Left hindlimb (tissue), 1 donor: ENCODE results near the gene CNPY1.

Experiments used
- DNase-seq: peaks from one replicate; pipeline ENCODE4 v3.0.0-alpha.2; 2018

The CNPY1 gene

DNA sequence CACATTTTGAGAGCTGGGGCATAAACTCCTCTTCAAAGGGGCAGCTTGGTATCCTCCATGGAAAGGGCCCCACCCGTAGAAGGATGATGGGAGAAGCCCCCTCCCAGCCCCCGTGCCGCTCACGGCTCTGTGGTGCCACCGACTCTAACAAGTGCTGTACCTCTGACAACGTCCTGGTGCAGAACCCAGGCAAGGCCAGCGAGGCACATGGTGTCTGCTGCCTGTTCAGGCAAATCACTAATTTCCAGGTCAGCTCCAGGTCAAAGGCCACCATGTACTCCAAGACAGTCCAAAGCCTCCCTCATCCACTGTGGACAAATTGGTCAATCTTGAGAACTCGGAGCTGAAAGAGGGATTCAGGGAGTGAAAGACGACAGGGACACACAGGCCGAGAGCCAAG is 11.4 kb upstream of the CNPY1 start:
- DNase-seq: no peak

DNA sequence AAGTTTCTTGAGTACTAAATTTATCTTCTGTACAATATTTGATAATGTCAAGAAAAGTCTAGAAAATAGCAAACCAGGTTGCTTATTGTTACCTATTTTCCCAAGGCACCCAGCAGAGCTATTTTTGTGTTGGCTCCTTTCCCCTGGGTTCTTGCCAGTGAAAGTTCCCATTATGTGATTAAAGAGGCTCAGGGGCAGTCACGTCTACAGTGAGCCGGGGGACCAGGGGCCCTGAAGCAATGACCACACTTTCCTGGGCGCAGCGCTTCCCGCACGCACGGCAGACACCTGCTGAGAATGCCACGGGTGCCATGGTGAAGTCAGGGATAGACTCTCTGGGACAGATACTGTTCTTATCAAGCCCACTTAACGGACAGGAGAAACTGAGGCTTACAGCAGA is 10.4 kb upstream of the CNPY1 start:
- DNase-seq: no peak

DNA sequence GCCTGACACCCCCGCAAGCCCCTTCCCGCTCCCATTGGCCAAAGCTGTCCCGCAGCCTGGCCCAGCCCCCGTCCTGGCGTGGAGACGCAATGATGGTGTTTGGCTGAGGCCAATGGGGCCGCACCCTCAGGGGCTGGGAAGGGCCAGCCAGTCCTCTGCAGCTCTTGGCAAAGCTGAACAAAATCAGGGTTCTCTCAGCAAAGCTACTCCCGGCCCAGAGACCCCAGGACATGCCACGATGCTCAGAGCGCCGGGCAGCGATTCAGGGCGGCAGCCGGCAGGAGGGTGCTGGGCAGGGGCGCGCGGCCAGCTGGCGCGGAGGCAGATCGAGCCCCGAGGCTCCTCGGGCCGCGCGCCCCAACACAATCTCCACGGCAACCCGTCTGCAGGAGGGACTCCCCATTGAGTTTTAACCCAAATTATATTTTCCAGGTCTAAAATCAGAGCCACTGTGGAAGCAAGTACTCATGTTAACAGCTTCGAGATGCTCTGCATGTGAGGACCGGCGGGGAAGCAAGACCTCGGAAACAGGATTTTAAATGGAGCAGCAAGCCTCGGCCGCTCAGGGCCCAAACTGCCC is 8.8 kb upstream of the CNPY1 start:
- no peak for DNase-seq

DNA sequence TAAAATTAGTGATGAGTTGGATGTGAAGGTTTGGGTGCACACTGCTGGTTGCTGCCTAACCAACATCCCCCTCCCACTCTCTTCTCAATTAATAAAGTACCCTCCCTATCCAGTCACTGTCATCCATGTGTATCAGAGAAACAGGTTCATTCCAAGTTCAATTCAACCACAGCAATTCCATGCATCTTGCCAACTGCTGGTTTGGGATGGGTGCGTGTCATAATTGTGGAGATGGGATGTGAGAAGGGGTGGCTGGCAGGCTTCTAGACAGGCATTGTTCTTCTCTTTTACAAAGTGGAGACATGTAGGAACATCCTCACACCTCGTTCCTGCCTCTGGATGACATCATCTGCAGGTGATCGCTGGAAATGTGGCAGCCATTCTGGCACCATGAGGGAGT is 7.5 kb upstream of the CNPY1 start:
- no peak for DNase-seq

DNA sequence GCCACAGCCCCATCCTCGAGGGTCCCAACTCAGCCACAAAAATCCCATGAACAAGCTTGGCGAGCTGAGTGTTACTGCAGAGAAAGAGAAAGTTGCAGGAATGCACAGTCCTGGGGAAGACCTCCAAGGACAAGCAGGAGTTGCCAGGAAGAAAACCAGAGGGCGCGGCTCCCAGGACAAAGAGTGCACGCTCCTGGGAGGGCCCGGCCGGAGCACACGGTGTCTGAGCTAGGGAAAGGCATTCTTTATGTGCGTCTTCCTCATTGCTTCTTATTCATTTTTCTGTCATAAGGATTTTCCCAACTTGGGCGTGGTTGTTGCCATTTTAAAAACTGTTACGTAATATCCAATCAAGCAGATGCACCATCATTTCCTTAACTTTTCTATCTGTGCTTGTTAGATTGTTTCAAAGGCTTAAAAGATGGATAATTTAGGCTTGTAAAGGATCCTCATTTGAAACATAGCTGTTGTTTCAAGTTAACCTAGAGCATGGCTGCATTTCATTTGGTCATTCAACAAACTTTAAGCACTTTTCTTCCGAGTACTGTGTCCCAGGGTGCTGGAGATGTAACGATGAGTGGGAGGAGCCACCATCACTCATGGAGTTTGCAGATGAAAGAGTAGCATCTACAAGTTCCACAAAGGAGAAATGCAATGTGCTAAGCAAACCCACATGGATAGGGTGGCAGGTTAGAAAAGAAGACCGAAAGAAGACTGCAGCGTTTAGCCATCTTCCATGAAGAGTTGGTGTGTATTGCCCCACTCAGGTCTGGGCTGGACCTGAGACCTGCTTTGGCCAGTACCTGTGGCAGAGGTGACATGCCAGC is 5.6 kb upstream of the CNPY1 start:
- no peak for DNase-seq

DNA sequence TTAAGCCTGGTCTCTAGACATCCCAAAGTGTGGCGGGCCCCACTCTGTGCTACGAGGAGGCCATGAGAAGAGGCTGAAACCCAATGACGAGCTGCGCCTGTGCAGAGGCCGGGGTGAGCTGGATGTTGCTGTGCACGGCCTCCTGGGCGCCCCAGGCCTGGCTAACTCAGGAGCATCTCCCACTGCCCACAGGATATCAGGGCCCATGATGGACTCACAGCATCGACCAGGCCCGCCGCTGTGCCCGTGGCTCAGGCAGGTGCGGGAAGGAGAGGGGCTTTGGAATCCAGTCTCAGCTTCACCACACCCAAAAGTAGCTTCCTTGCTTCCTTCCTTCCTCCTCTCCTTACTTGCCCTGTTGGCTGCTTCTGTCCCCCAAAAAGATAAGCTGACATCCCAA is 4.6 kb upstream of the CNPY1 start:
- DNase-seq: no peak

DNA sequence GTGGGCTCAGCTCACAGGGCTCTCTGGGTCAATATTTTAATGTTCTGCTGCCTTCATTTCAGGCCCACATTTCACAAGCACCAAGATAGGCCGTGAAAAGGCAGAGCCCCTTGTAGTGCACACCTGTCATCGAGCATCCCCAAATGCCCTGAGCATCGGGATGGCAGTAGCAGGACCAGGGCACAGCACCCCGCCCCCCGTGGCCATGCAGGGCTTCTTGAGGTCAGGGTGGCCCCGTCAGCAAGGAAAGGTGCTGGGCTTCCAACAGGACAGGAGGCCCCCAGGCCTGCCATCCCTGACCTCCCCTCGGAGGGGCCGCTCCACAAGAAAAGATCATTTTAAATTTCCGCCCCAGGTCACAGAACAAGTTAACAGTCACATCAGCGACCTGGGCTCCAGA is 2.9 kb upstream of the CNPY1 start:
- no peak for DNase-seq

DNA sequence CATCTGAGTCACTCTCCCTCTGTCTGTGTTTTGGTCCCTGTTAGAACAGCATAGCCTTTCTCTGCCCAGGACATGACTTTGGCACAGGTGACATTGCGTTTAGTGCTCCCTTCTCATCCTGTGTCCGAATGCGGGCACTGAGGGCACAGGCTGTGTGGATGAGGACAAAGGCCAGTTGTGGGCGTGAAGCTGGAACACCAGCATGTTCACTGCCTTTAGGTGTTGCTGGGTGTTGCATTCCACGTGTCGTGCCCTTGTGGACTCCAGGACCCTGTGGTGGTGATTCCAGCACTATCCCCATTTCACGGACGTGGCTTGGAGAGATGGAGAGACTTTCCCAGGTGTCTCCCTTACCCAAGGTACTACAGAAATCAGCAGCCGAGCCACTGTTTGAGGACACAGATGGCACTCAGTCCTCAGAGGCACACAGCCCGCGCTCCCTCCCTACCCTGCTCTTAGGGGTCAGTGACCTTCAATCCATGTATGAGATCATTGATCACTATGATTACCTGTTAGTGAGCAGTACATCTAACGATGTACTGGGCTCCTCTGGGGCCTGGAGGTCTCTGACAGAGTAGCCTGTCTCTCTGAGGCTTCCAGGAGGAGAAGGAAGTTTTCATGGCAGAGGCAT is 917 bp upstream of the CNPY1 start:
- no peak for DNase-seq

DNA sequence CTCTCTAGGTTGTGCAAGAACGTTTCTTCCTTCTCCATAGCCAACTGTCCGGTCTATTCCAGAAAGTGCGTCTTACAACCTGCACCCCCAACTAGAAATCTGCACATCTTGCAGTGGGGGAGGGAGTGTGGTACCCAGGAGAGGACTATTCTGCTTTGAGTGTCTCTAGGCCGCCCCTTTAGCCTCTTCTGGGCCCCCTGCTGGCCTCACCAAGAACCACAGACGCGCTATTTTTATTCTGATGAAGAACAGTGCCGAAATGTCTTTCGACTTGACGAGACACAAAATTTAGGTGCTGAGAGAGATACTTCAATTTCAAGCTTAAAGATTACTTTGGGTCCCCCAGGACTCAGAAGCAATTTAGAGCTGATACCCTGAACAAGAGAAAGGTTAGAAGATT is 1.0 kb downstream of the CNPY1 start:
- DNase-seq: no peak

DNA sequence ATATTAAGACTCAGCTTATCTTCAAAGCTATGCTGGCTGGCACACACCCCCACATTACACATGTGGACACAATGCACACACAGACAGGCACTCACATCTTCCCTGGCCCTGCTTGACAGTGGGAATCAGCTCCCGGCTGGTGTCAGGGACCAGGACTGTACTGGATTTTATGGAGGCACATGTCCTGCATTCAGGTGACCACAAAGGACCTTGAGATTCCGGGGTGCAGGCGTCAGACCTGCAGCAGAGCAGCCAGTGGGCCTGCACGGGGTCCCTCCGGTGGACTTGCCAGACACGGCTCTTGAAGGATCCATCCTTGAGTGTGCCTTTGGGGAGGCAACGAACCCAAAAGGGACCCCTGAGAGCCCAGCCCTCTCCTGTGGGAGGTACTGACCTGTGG is 1.9 kb downstream of the CNPY1 start:
- DNase-seq: no peak

DNA sequence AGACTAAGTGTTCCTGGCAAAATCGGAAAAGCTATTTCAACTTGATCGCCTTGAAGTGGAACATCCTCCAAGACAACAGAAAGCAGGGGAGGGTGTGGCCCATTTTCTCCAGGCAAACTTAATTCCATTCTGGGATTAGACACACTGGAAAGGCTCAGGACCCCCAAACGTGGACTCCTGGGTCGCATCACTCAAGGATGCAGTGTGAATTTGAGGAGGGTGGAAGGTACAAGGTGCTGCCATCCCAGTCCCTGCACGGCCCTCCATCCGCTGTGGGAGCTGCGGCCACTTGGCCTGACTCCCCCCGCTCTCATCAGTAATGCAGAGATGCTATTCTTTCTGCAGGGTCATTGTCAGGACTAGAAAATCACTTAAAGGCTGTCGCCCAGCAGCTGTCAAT is 2.4 kb downstream of the CNPY1 start:
- DNase-seq: no peak

DNA sequence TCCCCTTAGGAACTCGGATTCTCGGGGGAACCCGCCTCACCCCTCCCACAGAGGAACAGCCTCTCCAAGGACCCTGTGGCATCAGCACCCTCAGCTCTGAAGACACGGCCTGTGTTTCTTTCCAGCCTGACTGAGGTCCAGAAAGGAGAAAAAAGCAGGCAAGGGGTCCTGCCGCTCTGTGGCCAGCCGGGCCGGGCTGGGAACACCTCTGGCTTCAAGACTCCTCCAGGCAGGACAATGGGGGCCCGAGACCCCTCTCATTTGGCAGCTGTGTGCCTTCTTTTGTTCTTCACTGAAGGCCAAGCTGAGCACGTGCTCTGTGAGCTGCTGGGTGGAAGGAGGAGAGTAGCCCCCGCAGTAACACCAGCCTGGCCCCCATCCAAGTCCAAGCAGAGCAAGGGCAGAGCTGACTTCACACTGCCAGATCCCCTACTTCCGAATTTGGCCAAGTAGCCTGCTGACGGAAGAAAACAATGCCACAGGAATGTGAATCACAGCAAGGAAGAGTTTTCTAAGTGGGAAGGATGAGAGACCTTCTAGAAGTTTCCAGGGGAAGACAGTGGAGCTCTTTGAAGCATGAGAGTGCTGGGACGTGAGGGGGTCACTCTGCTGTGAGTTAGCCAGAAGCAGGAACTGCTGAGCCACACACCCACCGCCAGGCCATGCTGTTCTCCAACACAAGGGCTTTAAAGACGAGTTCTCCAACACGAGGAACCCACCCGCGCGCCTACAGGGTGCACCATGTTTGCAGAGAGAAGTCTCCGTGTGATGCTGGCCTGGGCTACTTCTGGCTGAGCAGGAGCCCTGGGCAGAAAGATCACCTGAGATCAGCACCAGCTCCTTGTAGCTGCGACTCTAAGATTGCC is 3.1 kb downstream of the CNPY1 start:
- no peak for DNase-seq

DNA sequence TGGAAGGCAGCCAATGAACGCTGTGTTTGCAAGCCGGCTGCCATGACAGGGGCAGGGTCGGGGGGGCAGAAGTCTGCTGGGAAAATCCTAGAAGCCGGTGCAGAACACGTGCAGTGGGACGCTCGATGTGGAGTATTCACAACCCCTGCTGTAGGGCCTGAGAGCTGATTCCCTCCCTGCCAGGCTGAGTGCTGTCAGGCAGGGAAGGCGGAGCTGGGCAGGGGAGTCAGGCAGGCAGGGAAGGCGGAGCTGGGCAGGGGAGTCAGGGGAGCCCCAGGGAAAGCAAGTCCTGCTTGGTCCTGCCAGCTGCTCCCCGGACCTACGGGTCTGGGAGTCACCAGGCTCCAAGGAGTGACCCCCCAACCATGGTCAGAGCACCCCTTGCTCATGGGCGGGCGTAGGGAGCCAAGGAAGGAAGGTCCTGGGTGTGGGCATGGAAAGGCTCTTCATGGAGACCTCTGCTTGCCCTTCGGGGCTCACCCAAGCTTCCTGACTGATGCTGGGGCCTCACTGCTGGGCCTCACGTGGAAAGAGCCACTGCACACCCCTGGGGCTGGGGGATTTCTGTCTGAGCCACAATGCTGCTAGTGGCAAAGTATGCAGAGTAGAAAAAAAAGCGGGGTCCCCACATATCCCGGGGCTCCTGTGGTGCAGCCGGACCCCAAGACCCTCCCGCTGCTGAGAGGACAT is 4.2 kb downstream of the CNPY1 start:
- no peak for DNase-seq

DNA sequence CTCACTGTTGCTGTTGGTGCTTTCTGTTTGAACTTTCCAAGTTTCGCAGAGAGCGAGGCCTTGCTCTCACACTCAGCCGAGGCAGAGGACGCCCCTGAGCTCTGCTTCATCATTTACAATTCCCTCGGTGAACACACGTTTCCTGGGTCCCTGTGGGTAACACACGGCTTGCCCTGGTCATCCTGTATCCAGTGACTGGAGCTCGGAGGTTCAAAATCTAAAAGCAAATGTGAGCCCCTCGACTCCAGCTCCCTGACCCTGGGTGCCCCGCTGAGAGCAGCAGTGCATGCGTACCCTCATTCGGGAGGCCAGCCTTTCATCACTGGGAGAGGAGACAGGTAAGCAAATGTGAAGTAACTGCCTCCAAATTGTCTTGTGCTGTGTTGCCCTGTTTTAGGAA is 5.8 kb downstream of the CNPY1 start:
- DNase-seq: no peak

DNA sequence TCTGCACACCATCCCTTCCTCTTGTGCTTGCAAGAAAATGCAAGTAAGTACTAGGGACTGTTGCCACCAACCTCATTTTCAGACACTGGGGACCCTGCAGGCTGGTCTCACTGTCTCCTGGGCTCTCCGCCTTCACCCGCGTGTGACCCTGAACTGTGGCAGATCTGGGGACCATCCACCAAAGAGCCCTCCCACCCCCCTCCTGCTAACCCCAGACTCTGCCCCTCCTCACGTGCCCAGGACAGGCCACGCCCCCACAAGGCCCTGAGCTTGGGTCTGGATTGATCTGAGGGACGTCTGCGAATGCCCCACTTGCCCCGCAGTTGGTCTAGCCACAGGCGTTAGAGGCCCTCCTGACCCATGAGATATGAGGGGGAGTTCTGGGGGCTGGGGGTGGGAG is 8.1 kb downstream of the CNPY1 start:
- DNase-seq: no peak

DNA sequence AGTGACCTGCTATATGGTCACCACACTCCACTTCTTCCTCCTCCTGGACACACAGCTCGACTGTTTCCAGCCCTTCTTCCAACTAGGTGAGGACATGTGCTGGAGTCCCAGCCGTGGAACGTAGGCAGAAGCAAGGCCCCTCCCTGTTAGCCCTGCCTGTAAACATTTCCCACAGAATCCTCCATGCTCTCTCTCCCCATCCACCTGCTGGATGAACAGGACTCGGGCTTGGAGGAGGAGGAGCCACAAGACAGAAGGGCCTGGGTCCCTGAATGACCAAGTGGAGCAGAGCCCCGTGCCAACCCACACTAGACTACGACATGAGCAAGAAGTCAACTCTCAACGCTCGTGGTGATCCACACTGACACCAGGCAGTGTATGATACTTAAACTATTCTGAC is 9.9 kb downstream of the CNPY1 start:
- no peak for DNase-seq

DNA sequence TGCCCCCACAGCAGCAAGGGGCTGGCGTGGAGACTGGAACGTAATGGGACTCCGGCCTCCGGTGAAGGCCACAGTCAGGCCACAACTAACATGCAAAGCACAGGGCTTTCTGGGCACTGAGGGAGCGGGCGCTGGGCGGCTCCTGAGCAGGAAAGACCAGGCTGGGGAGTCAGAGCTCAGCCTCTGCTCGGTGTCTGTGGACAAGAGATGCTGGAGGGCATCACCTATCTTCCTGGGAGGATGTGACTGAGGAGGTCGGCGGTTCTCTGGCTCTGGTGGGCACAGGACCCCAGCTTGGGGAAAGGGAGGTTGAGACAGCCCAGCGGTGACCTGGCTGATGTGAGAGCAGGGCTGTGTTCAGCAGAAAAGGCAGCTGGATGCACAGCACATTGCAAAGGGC is 11.7 kb downstream of the CNPY1 start:
- DNase-seq: no peak

DNA sequence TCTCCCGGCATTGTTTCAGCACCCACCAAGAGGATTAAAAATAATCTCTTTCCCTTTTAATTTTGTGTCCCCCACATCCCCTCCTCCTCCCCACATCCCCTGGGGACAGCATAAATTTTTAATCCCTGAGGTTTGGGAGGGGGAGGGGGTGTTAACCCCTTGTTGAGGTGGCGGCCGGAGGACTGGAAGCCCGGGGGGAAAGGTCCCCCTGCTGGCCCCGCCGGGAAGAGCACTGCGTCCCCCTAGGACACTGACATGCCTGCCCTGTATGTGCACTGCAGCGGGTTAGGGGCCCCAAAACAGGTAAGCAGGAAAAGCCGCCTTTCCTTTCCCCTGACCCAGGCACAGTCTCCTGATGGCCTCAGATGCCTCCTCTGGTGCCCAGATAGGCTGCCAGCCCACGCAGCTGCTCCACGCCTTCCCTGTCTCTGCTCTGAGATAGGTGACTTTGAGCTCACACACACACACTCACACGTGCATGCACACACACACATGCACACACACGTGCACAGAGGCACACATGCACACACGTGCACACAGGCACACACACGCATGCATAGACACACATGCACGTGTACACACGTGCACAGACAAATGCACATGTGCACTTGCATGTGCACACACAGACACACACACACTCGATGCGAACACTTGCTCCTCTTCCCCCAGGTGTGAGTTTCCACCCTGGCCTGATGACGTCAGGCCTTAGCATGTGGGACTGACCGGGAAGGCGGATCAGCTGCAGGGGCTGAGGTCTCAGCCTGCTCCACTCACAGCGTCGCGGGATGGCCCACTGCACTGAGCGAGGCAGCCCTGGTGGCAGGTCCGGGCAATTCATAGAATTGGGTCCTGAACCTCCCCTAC is 12.3 kb downstream of the CNPY1 start:
- DNase-seq: no peak

DNA sequence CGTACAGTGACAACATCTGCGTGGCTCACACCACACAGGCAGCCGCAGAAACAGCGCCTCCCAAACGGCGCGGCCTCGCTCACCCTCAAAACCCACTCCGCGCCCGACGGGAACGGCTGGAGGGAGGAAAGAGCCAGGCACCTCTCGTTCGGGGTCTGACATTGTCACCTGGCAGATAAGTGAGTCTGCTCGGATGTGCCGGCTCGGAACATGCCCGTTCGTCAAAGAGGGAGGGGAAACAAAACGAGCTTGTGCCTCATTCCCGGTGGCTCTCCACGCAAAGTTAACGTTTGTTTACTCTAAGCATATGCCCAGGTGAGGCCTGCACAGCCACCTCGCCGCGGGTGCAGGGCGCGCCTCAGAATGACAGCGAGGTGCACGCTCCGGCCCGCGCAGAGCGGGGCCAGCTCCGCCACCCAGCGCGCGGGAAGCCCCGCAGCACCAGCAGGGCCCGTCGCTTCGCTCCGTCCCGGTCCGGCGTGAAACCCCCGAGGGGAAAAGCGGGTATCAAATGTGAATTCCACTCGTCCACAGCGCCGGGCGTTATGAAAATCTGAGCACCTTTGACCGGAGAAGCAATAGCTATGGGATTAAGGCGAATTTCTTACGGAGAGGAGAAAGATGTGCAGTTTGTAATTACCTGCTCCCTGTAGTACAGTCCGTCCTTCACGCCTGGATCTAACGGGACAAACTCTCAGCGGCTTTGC is 13.1 kb downstream of the CNPY1 start:
- no peak for DNase-seq

DNA sequence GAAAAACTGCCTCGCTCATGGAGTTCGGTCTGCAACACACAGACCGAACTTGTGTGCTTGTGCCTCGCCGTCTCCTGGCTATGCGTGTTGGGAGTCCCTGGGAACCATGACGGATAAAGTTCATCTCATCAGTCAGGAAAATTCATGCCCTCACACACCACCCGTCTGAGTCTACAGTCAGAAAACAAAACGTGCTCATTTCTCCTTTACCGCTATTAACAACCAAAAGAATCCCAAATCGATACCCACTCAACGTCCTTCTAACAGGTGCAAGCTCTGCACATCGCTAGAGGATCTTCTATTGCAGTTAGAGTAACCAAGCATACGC is 13.6 kb downstream of the CNPY1 start:
- DNase-seq: no peak

DNA sequence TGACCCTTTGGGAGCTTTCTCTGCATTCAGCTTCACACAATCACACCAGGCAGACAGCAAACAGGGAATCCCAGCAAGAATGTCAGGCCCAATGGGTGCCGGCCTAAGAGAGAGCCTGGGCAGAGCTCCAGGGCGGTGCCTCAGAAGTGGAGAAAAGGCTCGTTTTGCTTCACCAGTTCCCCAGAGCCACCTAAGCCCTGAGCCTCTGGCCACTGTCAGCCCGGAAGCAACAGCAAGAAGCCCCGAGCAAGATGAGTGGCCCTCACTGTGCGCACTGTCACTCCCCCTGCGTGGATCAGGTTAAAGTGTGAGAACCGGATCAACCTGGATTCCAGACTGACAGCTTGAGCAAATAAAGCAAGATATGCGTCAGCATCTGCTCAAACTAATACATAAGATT is 14.7 kb downstream of the CNPY1 start:
- no peak for DNase-seq
